ENCODE measurements around the gene TNS3.

The TNS3 gene

DNA sequence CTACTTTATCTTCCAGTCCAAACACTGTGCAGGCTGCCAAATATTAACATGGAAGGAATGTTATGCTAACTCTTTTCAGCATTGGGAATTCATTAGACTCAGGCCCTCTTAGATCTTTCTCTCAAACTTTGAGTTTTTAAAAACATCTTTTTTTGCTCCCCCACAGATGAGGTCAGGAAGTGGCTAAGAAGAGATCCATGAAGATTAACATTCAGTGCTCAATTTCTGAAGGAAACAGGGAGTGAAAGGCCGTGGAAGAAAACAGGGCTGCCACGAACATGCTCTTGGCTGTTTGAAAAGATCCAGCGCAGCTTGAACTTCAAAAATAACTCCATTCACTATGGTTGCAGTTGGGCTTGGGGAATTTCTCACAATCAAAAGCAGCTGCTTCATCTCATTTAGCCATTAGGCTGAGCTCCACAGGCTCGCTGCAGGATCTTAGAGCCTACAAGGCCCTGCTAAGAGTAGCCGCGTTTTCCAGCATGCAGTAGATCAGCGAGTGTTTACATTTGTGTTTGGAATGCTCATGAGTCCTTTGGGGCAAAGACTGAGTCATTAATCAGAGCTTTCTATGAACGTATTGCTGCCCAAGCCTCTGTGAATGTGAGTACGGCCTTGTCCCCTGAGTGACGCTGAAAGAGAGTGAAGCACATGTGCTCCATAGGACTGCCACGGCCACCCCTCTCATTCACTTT, 41.2 kb upstream of the TNS3 start:
- TF ChIP-seq, protein P1, sequence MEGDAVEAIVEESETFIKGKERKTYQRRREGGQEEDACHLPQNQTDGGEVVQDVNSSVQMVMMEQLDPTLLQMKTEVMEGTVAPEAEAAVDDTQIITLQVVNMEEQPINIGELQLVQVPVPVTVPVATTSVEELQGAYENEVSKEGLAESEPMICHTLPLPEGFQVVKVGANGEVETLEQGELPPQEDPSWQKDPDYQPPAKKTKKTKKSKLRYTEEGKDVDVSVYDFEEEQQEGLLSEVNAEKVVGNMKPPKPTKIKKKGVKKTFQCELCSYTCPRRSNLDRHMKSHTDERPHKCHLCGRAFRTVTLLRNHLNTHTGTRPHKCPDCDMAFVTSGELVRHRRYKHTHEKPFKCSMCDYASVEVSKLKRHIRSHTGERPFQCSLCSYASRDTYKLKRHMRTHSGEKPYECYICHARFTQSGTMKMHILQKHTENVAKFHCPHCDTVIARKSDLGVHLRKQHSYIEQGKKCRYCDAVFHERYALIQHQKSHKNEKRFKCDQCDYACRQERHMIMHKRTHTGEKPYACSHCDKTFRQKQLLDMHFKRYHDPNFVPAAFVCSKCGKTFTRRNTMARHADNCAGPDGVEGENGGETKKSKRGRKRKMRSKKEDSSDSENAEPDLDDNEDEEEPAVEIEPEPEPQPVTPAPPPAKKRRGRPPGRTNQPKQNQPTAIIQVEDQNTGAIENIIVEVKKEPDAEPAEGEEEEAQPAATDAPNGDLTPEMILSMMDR (IDR thresholded peaks at IDR 0.05; ENCODE audit: low read depth, low read length), result no peak
- peak; percentile 91 for DNase-seq (ENCODE audit: low read depth, low spot score)
- no peak overlapping the region for H3K4me3 ChIP-seq (ENCODE audit: low read depth, low read length)
- in situ Hi-C loops (cut with HindIII; ENCODE audit: low sequenced_read_pairs), result no loop called here

DNA sequence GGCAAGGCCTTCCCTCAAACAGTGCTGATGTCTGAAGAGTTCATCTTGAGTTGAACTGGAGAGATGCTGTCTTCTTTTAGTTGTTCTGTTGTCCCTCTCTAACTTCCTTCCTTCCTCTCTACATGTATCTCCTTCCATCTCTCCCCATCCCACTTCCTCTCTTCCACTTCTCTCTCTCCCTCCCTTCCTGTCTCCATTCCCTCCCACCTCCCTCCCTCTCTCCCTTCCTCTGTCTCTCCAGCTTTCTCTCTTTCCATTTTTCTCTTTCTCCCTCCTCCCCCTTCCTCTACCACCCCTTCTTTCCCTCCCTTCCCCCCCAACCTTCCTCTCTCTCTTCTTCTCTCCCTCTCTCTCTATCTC, 40.7 kb upstream of the TNS3 start:
- no peak overlapping the region for H3K4me3 ChIP-seq (ENCODE audit: low read depth, low read length)
- in situ Hi-C loops (cut with HindIII; ENCODE audit: low sequenced_read_pairs), result no loop called here
- TF ChIP-seq, protein P1 (IDR thresholded peaks at IDR 0.05; ENCODE audit: low read depth, low read length), result no peak
- no peak for DNase-seq (ENCODE audit: low read depth, low spot score)

DNA sequence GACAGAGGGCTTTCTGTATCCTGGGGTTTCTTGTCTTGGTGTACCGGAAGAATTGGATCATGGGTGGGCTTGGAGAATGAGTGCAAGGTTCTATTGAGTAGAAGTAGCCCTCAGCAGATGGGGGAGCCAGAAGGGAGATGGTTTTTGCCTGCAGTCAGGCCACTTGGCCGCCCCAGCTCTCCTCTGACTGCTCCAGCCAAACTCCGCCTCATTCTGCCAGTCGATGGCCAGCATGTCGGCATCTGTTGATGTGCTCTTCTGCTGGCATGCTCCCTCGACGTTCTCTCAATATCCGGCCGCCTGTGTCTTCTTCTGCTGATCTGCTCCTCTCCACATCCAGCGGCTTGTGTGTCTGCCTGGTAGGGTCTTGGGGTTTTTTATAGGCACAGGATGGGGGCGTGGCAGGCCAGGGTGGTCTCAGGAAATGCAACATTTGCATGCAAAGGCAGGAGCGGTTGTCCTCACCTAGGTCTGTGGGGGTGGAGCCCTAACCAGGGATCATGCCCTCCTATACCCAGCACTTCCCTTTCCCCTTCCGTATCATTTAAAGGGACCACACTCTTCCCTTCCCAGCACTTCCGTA, 40.2 kb upstream of the TNS3 start:
- in situ Hi-C loops (cut with HindIII; ENCODE audit: low sequenced_read_pairs), result no loop called here
- TF ChIP-seq, protein P1 (IDR thresholded peaks at IDR 0.05; ENCODE audit: low read depth, low read length), result no peak
- H3K4me3 ChIP-seq (ENCODE audit: low read depth, low read length), result no peak overlapping the region
- no peak for DNase-seq (ENCODE audit: low read depth, low spot score)

DNA sequence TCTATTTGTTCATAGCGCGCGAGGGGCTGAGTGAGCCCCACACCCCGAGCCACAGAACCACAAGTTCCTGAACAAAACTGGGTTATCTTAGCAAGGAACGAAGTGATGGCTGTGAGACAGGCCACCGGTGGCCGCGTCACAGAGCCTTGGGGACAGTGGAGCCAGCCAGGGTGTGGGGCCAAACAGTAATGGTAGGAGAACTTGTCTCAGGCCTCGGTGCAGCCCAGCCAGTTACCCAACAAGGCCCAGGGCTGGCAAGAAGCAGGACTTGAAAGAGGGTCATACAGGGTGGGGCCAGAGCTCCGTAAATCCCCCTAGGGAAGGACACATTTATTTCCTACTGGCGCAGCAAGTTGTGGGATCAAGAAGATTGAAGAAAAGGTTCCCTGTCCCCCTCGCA, 39.4 kb upstream of the TNS3 start:
- in situ Hi-C loops (cut with HindIII; ENCODE audit: low sequenced_read_pairs), result no loop called here
- no peak overlapping the region for H3K4me3 ChIP-seq (ENCODE audit: low read depth, low read length)
- TF ChIP-seq, protein P1 (IDR thresholded peaks at IDR 0.05; ENCODE audit: low read depth, low read length), result no peak
- no peak for DNase-seq (ENCODE audit: low read depth, low spot score)

DNA sequence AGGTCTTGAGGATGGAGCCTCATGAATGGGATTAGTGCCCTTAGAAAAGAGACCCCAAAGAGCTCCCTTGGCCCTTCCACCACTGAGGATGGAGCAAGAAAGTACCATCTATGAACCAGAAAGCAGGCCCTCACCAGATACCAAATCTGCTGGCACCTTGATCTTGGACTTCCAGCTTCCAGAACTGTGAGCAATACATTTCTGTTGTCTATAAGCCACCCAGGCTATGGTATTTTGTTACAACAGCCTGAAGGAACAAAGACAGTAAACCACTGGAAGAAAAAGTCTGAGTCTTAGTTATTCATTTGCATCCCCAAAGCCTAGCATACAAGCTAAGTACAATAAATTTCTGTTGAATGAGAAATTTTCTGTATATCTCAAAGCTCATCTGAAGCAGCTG, 37.9 kb upstream of the TNS3 start:
- no peak overlapping the region for H3K4me3 ChIP-seq (ENCODE audit: low read depth, low read length)
- DNase-seq (ENCODE audit: low read depth, low spot score), result no peak
- TF ChIP-seq, protein P1 (IDR thresholded peaks at IDR 0.05; ENCODE audit: low read depth, low read length), result no peak
- in situ Hi-C loops (cut with HindIII; ENCODE audit: low sequenced_read_pairs), result no loop called here

DNA sequence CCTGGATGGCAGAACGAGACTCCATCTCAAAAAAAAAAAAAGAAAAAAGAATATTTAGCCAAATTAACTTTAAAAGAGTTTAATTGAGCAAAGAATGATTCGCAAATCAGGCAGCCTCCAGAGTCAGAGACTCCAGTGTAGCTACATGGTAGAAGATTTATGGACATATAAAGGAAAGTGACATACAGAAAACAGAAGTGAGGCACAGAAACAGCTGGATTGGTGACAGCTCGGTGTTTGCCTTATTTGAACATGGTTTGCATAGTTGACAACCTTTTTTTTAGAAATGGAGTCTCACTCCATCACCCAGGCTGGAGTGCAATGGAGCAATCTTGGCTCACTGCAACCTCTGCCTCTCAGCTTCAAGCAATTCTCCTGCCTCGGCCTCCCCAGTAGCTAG, 35.2 kb upstream of the TNS3 start:
- in situ Hi-C loops (cut with HindIII; ENCODE audit: low sequenced_read_pairs), result no loop called here
- no peak overlapping the region for H3K4me3 ChIP-seq (ENCODE audit: low read depth, low read length)
- TF ChIP-seq, protein P1 (IDR thresholded peaks at IDR 0.05; ENCODE audit: low read depth, low read length), result no peak
- no peak for DNase-seq (ENCODE audit: low read depth, low spot score)
